ENCODE results near the gene MRRF. TPM values are rescaled to one million over a fixed set of nuclear protein-coding genes. Genes with fewer than 3 reads are reported as not detected.

MRRF gene
- total RNA-seq, 2 experiments from 2014 or later: 69.8 to 76.0 TPM

DNA sequence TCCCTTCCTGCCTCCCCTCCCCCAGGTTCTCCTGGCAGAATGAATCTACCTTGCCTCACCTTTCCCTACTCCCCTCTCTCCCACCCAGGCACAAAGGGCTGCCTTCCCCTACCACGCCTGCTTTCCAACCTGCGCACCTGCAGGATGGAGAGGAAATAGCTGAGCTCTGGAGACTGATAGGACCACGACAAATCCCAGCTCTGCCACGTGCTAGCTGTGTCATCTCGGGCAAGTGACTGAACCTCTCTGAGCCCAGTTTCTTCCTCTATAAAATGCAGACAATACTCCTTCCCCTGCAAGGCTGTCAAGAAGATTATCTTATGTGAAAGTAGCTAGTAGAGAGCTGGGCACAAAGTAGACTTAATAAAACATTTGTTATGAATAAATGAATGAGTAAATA, 74.9 kb downstream of the MRRF start:
- Mint-ChIP-seq H3K9me3 (no peaks in the 10 kb centered on the region), H3K4me3 (no peak overlapping the region), H3K4me1 (ENCODE audit: low read depth) (no peaks in the 10 kb centered on the region), H3K27ac (no peak overlapping the region), H3K27me3 (no peaks in the 10 kb centered on the region), H3K36me3 (ENCODE audit: low read depth) (no peaks in the 10 kb centered on the region)
- intact Hi-C loops (cut with micrococcal nuclease): no loop called here
- CTCF ChIA-PET: interaction anchor here (2.5 to 17.1 kb wide), 2 partner anchors 11 to 215 kb away, joined by 9 to 315 read pairs; no protein-coding TSS in a partner anchor
- TF ChIP-seq, protein P1, sequence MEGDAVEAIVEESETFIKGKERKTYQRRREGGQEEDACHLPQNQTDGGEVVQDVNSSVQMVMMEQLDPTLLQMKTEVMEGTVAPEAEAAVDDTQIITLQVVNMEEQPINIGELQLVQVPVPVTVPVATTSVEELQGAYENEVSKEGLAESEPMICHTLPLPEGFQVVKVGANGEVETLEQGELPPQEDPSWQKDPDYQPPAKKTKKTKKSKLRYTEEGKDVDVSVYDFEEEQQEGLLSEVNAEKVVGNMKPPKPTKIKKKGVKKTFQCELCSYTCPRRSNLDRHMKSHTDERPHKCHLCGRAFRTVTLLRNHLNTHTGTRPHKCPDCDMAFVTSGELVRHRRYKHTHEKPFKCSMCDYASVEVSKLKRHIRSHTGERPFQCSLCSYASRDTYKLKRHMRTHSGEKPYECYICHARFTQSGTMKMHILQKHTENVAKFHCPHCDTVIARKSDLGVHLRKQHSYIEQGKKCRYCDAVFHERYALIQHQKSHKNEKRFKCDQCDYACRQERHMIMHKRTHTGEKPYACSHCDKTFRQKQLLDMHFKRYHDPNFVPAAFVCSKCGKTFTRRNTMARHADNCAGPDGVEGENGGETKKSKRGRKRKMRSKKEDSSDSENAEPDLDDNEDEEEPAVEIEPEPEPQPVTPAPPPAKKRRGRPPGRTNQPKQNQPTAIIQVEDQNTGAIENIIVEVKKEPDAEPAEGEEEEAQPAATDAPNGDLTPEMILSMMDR (IDR thresholded peaks at IDR 0.05): no peak
- no peak for ATAC-seq
- POLR2A ChIA-PET: no interaction called here
- no peak for DNase-seq

DNA sequence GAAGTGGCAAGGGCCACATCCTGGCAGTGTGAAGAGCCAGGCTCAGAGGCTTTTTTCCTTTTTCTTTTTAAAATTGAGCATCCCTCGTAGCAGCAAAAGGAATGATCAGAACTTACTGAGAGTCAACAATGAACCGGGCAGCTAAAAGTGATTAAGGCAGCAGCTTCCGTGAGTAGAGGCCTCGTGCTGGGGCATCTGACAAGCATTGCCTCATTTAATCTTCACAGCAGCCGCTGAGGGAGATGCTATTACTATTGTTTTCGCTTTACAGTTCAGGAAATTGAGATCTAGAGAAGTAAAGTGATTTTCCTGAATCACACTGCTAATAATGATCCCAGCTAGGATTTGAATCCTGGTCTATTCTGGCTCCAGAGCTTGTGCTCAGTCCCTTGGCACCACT, 75.5 kb downstream of the MRRF start:
- TF ChIP-seq, protein P1 (IDR thresholded peaks at IDR 0.05): no peak
- ATAC-seq: no peak
- ChIA-PET CTCF (interaction anchor here (2.5 to 17.1 kb wide), 2 partner anchors 10 to 216 kb away, joined by 9 to 315 read pairs; no protein-coding TSS in a partner anchor), POLR2A (interaction anchor here (1.0 kb wide), 1 partner anchor 75 kb away, joined by 3 read pairs; the partner anchor contains the start of genes MRRF and RBM18)
- Mint-ChIP-seq H3K36me3 (ENCODE audit: low read depth) (no peaks in the 10 kb centered on the region), H3K9me3 (no peaks in the 10 kb centered on the region), H3K27ac (no peak overlapping the region), H3K27me3 (no peaks in the 10 kb centered on the region), H3K4me1 (ENCODE audit: low read depth) (no peaks in the 10 kb centered on the region), H3K4me3 (no peak overlapping the region)
- DNase-seq: no peak
- intact Hi-C loops (cut with micrococcal nuclease): loop anchor here (10.0 kb wide), 1 partner anchor 75 kb away; the partner anchor contains the start of genes MRRF and RBM18

GRCh38 chr9:122342323-122343050, 77.8 kb downstream of the MRRF start:
- H3K4me3 Mint-ChIP-seq: no peak overlapping the region
- DNase-seq (no peak), ATAC-seq (no peak)
- peaks cover 7% of the 10 kb centered on the region for H3K27me3 Mint-ChIP-seq
- intact Hi-C loops (cut with micrococcal nuclease): loop anchor here (10.0 kb wide), 1 partner anchor 78 kb away; the partner anchor contains the start of genes MRRF and RBM18
- no peaks in the 10 kb centered on the region for H3K9me3 Mint-ChIP-seq
- peaks cover 4% of the 10 kb centered on the region for H3K4me1 Mint-ChIP-seq (ENCODE audit: low read depth)
- no peak overlapping the region for H3K27ac Mint-ChIP-seq
- ChIA-PET POLR2A (no interaction called here), CTCF (interaction anchor here (1.0 to 17.1 kb wide), 2 partner anchors 14 to 218 kb away, joined by 3 to 315 read pairs; no protein-coding TSS in a partner anchor)
- no peaks in the 10 kb centered on the region for H3K36me3 Mint-ChIP-seq (ENCODE audit: low read depth)
- TF ChIP-seq, protein P1 (IDR thresholded peaks at IDR 0.05): no peak

DNA sequence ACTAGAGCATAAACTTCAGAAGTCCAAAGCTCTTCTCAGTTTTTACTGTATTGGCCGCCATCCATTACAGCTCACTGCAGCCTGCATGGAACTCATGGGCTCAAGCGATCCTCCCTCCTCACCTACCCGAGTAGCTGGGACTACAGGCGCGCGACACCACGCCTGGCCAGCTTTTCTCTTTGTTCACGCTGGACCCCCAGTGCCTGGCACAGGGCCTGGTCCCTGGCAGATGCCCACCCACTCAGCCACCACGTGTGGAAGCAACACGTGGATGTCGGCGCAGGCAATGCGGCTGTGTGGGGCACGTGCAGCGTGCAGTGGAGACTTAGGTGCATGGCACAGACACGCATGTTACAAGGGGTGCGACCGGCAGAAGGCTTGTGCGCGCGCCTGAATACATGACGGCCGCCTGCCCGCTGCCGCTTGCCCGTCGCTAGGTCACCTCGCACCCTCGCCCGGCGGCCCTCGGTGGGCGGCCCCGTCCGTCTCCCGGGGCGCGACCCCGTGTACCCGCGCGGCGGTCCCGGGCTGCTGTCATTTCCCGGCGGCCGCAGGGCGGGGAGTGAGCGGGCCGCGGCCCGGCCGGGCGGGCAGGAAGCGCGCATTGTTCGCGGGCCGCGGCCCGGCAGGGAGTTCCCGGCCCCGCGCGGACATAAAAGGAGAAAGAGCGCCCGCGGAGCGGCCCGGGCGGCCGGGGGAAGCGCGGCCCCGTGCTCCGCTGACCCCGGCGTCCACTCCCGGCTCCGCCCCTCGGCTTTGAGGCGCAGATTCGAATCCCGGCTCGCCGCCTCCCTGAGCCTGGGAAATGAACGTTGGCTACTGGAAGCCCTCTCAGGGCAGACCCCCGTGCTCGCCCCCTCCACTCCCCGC, 82.0 kb downstream of the MRRF start:
- POLR2A ChIA-PET: interaction anchor here (1.0 kb wide), 1 partner anchor 82 kb away, joined by 3 read pairs; the partner anchor contains the start of genes MRRF and RBM18
- peak overlapping the region; percentile 63 for H3K4me3 Mint-ChIP-seq
- TF ChIP-seq, protein P1 (IDR thresholded peaks at IDR 0.05): no peak
- H3K4me1 Mint-ChIP-seq (ENCODE audit: low read depth): peaks cover 15% of the 10 kb centered on the region
- H3K36me3 Mint-ChIP-seq (ENCODE audit: low read depth): no peaks in the 10 kb centered on the region
- H3K9me3 Mint-ChIP-seq: no peaks in the 10 kb centered on the region
- CTCF ChIA-PET: interaction anchor here (1.9 to 17.1 kb wide), 3 partner anchors 222 to 248 kb away, joined by 9 to 315 read pairs (median 17); no protein-coding TSS in a partner anchor
- peak; percentile 38 for ATAC-seq
- DNase-seq: peak; percentile 20
- H3K27me3 Mint-ChIP-seq: peaks cover 16% of the 10 kb centered on the region
- intact Hi-C loops (cut with micrococcal nuclease): loop anchor here (10.0 kb wide), 1 partner anchor 82 kb away; the partner anchor contains the start of genes MRRF and RBM18
- H3K27ac Mint-ChIP-seq: peak overlapping the region; percentile 28

Data from activated CD8-positive, alpha-beta T cell treated with anti-CD3 and anti-CD28 coated beads for 36 hours (primary cell).